T-helper 2 cell (primary cell): Measurements from ENCODE around the gene SIX4.
A peak's percentile ranks its signal among the peaks of the same experiment; 100 is the strongest.

Experiments
- DNase-seq, 5 experiments: peaks; one replicate each; pipeline versions ENCODE4 v3.0.0 to v3.0.0-alpha.2; 2012 to 2022

The SIX4 gene

DNA sequence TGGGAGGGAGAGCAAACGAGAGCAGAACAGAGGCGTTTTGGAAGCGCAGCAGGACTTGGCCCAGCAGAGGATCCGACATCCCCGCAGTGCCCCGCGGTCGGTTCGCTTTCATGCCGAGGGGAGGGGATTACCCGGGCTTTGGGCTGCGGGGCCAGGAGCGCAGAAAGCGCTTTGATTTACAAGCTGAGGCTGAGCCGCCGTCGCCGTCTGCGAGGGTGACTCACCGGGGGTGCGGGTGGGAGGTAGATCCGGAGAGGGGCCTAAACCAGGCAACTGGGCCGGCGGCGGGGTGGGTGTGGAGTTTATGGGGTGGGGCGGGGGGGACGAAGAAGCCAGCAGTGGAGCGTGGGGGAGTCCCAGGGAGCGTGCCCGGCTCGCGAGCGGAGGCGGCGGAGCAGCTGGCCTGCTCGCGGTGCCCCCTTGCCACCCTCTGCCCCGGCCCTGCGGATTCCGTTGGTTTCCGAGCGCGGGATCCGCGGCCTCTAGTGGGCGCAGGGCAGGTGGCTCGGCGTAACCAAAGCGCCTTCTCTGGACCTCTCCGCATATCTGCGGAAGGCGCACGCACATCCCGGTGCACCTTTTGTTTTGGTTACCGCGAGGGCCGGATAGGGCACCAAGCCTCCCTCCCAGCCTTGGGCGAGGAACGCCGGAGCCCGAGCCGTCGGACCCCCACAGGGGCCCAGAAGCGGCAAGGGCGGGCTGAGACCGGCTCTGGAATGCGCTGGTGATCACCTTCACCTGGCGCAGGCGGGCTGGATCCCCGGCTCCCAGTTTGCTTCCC, 2.6 kb downstream of the SIX4 start:
- peak; percentile 18 to 57 (median 35) for DNase-seq

DNA sequence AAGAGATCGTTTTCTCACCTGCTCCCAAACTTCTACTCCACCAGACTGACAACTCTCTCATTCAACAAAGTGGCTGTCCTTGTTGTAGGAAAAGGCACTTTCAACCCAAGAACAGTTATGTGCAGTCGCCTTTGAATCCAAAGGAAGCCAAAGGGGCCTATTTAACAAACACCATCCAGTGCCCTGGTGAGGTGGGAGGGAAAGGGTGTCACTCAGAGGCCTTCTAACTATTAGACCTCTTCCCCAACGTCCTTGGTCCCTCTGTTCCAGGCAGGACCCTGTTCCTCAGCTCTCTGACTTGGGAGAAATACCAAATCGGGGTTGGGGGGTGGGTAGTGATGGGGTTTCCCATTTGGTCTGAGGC, 3.2 kb downstream of the SIX4 start:
- no peak for DNase-seq

DNA sequence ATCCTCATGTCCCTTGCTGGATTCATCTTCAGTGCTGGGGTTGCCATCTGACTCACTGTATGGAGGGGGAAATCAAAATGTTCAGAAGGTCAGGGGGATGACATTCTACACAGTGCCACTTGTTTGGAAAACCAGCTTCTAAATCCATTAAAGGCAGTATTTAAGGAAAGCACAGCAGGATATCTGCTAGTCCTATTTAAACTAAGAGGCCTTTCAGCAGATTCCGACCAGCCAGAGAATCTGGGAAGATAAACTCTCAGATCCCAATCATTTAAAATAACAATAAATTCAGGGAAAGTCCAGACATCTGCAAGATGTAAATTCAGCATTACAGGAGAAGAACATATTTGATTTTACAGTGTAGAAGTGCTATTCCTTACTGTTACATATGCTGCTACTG, 3.8 kb downstream of the SIX4 start:
- DNase-seq, result no peak

DNA sequence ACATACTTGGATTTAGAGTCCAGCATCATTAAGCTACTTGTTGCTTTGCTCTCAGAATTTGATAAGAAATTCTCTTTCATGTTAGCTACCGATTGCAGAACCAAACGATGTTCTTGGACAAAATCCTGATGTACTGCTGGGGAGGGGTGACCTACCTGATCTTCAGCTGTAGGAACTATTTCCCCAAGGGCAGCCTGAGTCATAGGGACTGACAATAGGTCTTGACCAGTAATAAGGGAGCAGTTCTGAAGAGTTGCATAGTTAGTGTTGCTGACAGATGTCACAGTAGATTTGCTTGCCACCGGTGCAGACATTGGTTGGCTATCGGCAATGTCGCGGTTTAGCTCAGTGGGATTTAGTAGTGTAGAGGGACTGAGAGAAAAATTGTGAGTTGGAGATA, 10.6 kb downstream of the SIX4 start:
- no peak for DNase-seq

DNA sequence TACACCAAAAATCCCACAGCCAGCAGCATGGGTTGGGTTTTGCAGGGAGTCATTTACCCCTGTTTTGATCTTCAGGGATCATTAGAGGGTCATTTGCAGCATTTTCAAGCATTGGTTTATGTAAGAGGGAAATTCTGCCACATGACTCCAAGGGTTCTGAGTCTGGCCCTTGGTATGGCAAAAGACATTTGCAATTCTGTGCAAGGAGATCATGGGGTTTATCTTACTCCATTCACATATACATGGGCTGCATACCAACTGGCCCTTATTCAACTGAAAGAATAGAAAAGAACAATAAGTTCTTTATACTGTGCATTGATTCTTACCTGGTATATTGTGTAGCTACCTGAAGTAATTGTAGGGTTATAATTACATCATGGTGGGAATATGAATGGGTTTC, 13.7 kb downstream of the SIX4 start:
- DNase-seq, result no peak

DNA sequence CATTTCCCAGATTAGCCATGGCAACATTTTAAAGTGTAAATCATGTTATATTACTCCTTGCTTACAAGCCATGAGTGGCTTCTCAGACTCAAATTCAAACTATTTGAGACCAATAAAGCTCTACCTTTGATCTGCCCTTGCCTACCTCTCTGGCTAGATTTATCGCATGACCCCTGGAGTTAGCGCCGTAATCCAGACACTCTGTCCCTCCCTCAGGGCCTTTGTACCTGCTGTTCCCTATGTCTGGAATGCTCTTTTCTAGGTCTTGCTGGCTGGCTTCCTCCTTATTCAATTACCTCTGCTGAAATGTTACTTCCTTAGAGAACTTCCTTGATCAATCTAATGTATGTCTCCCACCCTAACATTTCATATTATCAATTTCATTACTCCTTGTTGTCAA, 16.3 kb downstream of the SIX4 start:
- no peak for DNase-seq

DNA sequence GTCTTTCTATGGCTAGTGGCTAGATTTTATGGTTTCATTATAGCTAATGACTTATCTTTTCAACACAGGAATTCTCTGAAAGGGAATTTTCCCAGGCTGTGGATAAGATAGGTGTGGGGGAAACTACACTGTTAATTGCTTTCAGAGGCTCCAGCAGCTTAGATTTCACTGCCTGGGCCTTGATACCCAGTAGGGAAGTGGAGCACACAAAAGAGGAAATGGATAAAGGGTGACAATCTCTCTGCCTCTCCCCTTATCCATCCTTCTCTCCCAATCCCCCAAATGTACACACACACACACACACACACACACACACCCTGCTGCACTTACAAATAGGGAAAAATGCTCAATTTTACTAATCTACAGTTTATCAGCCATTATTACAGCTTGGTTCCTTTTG, 19.1 kb downstream of the SIX4 start:
- DNase-seq, result no peak

DNA sequence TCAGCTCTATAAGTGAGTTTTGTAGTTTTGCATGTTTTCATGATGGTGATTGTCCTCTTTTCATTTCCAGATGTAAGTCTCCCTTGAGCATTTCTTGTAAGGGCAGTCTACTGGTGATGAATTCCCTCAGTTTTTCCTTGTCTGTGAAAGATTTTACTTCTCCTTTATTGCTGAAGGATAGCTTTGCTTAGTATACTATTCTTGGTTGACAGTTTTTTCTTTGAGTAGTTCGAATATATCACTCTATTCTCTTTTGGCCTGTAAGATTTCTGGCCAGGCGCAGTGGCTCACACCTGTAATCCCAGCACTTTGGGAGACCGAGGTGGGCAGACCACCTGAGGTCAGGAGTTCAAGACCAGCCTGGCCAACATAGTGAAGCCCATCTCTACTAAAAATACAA, 23.6 kb downstream of the SIX4 start:
- DNase-seq, result no peak

DNA sequence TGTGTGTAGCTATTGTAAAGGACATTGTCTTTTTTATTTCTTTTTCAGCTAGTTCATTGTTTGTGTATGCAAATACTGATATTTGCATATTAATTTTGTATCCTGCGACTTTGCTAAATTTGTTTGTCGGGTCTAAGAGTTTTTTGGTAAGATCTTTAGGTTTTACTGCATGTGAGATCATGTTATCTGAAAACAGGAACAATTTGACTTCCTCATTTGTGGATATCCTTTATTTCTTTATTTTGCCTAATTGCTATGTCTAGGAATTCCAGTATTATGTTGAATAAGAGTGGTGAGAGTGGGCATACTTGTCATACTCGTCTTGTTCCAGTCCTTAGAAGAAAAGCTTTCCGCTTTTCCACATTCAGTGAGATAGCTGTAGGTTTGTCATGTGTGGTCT, 28.8 kb downstream of the SIX4 start:
- DNase-seq, result no peak

DNA sequence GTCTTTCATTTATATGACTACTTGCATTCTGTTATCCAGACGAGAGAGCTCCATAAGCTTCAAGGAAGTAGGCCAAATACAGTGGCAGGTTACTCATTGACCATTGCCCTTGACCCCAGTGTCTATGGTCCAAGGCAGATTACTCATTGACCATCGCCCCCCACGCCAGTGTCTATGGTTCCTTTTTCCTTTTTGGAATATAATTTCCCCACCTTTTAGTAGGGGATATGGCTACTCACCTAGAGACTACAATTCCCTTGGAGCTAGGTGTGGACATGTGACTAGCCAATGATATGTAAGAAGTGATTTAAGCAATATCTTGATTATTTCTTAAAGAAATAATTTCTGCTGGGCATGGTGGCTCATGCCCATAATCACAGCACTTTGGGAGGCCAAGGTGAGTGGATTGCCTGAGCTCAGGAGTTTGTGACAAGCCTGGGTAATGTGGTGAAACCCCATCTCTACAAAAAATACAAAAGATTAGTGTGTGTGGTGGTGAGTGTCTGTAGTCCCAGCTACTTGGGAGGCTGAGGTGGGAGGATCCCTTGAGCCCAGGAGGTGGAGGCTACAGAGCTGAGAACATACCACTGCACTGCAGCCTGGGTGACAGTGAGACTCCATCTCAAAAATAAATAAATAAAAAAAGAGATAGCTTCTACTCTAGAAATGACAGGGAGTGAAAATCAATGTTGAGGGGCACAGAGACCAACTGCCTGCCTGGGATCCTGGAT, 32.6 kb downstream of the SIX4 start:
- no peak for DNase-seq

DNA sequence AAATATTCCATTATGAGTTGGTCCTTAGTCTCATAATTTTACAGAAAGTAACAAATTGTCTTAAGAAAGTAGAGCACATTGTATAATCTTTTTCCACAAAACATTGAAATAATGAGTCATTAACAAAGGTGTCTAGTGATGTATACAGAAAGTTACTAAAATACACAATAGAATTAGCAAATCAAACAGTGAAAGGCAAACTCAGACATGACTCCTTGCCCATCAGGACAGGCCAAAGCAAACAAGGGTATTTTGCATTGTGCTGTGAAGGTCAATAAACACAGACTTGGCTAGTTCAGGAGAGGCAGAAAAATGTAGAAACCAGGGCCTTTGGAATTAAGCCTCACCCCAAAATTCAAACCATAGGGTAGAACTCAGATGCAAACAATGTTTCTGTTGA, 37.3 kb downstream of the SIX4 start:
- no peak for DNase-seq

DNA sequence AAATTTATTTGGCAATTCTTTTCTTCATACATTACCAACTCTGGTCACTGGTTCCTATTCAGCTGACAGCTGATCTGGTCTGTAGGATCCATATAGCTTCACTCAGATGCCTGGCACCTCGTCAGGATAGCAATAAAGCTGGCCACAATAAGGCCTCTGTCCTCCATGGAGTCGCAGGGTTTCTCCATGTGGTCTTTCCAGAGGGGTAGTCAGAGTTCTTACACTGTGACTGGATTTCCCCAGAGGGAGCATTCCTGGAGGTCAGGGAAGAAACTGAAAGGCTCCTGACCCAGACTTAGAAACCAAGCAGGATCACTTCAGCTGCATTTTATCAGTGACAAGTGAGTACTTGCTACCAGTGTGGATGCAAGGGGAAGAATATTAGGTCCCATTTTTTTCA, 39.9 kb downstream of the SIX4 start:
- DNase-seq, result no peak

DNA sequence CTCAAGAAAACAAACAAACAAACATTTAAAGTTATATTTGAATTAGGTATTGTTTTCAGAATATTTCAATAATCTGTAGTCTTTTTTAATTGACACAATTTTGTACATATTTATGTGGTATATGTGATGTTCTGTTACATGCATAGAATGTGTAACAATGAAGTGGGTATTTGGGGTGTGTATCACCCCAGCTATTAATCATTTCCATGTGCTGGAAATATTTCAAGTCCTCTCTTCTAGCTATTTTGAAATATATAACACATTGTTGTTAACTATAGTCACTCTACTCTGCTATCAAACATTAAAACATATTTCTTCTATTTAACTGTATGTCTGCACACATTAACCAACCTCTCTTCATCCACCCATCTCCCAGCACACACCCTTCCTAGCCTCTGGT, 42.9 kb downstream of the SIX4 start:
- no peak for DNase-seq

DNA sequence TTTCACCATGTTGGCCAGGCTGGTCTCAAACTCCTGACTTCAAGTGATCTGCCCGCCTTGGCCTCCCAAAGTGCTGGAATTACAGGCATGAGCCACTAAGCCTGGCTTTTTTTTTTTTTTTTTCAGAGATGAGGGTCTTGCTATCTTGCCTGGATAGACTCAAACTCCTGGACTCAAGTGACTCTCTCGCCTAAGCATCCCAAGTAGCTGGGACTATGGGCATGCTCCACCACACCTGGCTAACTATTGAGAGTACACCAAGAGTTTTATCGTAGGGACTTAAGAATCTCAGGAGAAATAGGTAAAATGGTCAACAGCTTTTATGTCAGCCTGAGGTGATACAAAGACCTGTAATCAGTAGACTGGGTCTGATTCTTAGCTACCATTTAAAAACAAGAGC, 43.6 kb downstream of the SIX4 start:
- DNase-seq, result no peak

DNA sequence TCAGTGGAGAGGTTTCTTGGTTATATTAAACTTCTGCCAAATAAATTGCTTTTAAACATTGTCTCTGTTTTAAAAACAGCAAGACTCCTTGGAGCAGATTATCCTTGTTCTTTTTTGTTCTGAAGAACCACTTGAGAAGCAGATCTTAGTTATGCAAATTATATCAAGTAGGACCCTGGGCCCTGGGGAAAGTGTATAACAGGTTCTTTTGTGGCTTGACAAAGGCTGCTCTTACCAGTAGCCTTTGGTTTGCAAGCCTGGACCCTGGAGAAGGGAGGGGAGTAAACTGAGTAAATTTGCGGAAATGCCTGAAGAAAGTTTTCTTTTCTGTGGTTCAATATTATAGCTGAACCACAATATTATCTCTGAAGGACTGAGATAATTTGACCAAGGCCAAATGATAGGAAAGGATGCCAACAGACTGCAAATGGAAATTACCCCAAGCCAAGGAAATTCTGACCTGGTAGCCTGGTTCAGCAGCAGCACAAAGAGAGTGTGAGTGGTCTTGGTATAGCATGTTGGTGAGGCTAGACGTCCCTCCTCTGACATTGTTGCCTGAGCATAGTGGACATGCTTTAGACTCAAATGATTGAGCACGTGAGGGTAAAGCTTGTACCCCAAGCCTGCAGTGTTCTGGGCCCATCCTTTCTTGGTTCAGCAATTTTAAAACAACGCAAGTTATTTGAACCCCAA, 44.4 kb downstream of the SIX4 start:
- no peak for DNase-seq

DNA sequence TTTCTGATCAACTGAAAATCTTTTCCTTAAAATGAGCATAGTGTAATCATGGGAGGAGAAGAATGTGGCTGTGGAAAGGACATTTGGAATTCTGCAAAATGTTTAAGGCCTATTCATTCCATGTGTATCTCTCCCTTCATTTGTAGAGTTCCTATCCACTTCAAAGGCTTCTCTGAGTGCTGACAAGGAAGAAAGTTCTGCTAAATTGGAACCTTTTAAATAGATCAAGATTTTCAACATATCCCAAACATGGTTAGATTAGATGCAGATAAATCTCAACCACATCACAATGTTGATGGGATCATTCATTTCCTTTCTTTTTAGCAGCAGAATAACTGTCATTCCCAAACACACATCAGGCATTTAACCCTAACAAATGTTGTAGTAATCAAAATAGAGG, 46.5 kb downstream of the SIX4 start:
- DNase-seq, result no peak

DNA sequence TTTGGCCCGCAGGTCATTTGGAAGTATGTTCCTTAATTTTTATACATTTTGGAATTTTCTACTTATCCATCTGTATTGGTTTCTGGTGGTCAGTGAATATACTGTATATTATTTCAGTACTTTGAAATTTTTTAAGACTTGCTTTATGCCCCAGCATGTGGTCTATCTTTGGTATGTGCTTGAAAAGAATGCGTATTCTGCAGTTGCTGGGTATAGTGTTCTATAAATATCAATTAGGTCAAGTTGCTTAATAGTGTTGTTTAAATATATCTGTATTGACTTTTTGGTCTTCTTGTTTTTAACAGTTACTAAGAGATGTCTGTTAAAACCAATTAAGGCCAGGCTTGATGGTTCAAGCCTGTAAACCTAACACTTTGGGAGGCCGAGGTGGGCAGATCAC, 53.2 kb downstream of the SIX4 start:
- no peak for DNase-seq

DNA sequence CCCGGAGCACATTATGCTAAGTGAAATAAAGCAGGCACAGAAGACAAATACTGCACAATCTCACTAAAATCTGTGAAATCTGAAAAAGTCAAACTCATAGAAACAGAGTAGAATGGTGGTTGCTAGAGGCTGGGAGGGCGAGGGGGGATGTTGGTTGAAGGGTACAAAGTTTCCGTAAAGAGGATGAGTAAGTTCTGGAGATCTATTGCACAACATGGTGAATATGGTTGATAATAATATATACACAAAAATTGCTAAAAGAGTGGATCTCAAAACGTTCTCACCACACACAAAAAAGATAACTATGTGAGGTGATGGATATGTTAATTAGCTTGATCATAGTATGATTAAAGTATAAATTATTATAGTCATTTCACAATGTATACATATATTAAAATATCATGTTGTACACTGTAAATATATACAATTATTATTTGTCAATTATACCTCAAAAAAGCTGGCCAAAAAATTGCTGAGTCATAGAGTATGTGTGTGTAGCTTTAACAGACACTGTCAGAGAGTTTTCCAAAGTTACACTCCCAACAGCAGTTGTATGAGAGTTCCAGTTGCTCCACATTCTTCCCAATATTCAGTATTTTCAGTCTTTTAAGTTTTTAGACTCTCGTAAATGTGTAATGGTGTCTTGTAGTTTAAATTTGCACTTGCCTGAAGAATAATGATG, 55.6 kb downstream of the SIX4 start:
- DNase-seq, result no peak

DNA sequence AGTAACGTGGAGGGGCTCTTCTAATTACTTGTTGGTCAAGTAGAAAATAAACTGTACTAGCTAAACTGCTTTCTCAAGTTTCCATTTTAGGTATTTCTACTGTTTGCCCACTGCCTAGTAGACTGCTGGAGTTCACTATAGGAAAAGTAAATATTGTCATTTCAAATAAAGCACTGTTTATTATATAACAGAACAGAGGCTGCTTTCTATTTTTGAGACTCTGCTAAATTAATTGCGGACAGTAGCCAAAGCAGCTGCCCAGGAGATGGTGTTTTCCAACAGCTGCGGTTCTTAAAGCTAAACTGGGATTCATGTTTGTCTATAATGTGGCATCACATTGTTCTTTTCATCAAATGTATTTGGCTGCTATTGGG, 59.0 kb downstream of the SIX4 start:
- no peak for DNase-seq

DNA sequence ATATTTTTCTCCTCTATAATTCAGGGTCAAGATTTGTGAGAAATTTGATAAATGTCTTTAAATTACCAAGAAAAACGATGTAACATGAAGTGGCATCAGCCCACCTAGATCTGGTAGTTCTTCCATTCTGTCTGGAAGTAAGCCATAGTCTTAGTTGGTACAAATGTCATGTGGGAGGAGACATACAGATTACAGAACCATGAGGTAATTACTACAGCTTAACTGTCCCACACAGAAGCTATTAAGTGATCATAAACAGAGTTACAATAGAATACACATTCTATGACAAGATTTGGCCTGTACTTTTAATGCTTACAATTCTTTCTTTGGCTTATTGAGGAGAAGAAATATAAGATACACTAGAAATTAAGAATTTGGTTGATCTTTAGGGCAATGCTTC, 61.2 kb downstream of the SIX4 start:
- no peak for DNase-seq

DNA sequence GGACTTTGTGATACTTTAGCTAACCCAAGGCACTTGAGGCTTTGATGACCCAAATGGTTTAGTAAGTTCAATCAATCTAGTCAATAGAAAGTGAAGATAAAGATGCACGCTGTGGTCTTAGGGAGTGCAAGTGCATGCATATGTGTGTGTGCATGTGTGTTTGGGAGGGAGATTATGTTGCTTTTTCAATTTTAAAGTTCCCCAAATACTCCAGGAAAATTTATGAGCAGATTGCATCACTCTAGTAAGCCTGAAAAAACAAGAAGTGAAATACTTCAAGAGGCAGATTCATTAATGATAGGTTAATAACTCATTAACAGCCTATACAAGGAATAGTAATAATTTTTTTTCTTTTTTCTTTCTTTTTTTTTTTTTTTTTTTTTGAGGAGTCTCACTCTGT, 62.4 kb downstream of the SIX4 start:
- DNase-seq, result no peak
